ENCODE data around the gene DKC1. TPM values are rescaled to one million over a fixed set of nuclear protein-coding genes. Genes with fewer than 3 reads are reported as not detected.

DKC1 gene
- total RNA-seq, 1 donor from 2014 or later: 45.6 TPM

DNA sequence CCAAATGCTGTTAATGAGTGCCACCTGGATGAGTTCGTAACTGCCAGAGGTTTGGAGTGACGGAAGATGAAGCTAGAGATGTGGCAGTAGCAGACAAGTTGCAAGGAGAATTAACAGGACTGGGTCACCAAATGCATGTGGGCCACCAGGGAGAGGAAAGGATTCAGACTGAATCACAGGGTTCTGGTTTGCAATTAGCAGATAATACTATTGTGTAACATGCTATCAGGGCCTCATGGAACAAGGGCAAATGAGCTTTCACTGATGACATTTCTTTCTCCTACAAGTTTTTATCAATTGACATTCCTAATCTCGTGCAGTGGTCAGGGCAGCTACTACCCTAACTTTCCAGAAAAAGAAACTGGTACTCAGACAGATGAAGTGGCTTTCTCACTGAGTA, 33.2 kb upstream of the DKC1 start:
- Histone ChIP-seq H3K9ac (no peak overlapping the region), H3K27ac (no peak overlapping the region), H3K4me3 (no peak overlapping the region), H3K27me3 (no peaks in the 10 kb centered on the region), H3F3A (ENCODE audit: low read depth) (no peaks in the 10 kb centered on the region), H2AFZ (replicated peaks) (no peak overlapping the region), H4K20me1 (ENCODE audit: low read depth) (no peaks in the 10 kb centered on the region), H3K4me1 (no peaks in the 10 kb centered on the region), H3K79me2 (ENCODE audit: low read depth) (no peaks in the 10 kb centered on the region), H3K36me3 (no peaks in the 10 kb centered on the region), H3K9me3 (ENCODE audit: low read depth) (peaks cover 2% of the 10 kb centered on the region), H3K4me2 (no peak overlapping the region)
- DNase-seq (ENCODE audit: low spot score): no peak
- no peak overlapping the region for H3K4me3 Mint-ChIP-seq
- H3K27ac Mint-ChIP-seq: no peak overlapping the region
- H3K36me3 Mint-ChIP-seq: no peaks in the 10 kb centered on the region
- no peaks in the 10 kb centered on the region for H3K27me3 Mint-ChIP-seq (ENCODE audit: insufficient read depth, low read depth)
- H3K9me3 Mint-ChIP-seq: peaks cover 3% of the 10 kb centered on the region
- no peak for TF ChIP-seq EZH2 (IDR thresholded peaks at IDR 0.05)
- TF ChIP-seq, protein P1, sequence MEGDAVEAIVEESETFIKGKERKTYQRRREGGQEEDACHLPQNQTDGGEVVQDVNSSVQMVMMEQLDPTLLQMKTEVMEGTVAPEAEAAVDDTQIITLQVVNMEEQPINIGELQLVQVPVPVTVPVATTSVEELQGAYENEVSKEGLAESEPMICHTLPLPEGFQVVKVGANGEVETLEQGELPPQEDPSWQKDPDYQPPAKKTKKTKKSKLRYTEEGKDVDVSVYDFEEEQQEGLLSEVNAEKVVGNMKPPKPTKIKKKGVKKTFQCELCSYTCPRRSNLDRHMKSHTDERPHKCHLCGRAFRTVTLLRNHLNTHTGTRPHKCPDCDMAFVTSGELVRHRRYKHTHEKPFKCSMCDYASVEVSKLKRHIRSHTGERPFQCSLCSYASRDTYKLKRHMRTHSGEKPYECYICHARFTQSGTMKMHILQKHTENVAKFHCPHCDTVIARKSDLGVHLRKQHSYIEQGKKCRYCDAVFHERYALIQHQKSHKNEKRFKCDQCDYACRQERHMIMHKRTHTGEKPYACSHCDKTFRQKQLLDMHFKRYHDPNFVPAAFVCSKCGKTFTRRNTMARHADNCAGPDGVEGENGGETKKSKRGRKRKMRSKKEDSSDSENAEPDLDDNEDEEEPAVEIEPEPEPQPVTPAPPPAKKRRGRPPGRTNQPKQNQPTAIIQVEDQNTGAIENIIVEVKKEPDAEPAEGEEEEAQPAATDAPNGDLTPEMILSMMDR (IDR thresholded peaks at IDR 0.05): no peak
- TF ChIP-seq EZH2phosphoT487 (IDR thresholded peaks at IDR 0.05): no peak
- H3K4me1 Mint-ChIP-seq: no peaks in the 10 kb centered on the region

DNA sequence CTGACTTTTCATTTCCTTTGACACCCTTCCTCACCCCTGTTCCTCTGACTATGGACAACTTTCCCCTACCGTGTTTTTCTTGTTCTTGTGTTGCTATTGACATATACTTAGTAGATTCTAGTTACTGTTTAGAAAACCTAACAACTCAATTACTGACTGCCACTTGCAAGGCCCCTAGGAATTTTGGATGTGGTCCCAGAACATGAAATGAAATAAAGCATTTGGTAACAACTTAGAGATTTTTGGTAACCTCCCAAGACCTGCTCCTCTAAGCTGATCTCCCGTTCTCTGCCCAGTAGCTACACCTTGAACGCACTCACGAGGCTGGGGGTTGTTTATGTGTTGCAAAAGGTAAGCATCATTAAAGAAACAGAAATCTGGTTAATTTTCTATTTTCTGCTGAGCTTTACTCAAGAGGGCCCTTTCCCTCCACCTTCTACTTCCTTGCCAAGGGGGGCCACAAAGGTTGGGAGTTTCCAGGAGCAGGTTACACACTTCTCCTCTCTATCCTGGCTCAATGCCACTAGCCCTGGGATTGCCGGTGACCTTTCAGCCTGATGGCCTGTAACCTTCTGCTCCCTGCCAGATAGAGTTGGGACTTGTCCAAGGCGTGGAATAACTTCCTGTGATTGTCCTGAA, 32.3 kb upstream of the DKC1 start:
- H3K27me3 ChIP-seq: no peaks in the 10 kb centered on the region
- no peak overlapping the region for H3K4me3 Mint-ChIP-seq
- peaks cover 2% of the 10 kb centered on the region for H3K9me3 ChIP-seq (ENCODE audit: low read depth)
- no peak overlapping the region for H3K4me3 ChIP-seq
- H3K4me1 Mint-ChIP-seq: no peaks in the 10 kb centered on the region
- no peaks in the 10 kb centered on the region for H3K36me3 ChIP-seq
- no peak overlapping the region for H3K27ac Mint-ChIP-seq
- no peak overlapping the region for H3K9ac ChIP-seq
- no peak for TF ChIP-seq EZH2phosphoT487 (IDR thresholded peaks at IDR 0.05)
- TF ChIP-seq, protein P1 (IDR thresholded peaks at IDR 0.05): no peak
- no peak for TF ChIP-seq EZH2 (IDR thresholded peaks at IDR 0.05)
- H3K79me2 ChIP-seq (ENCODE audit: low read depth): no peaks in the 10 kb centered on the region
- H3K27me3 Mint-ChIP-seq (ENCODE audit: insufficient read depth, low read depth): no peaks in the 10 kb centered on the region
- H2AFZ ChIP-seq (replicated peaks): no peak overlapping the region
- no peaks in the 10 kb centered on the region for H3K4me1 ChIP-seq
- H3K36me3 Mint-ChIP-seq: no peaks in the 10 kb centered on the region
- DNase-seq (ENCODE audit: low spot score): no peak
- H3F3A ChIP-seq (ENCODE audit: low read depth): no peaks in the 10 kb centered on the region
- H4K20me1 ChIP-seq (ENCODE audit: low read depth): no peaks in the 10 kb centered on the region
- no peak overlapping the region for H3K27ac ChIP-seq
- H3K9me3 Mint-ChIP-seq: peaks cover 2% of the 10 kb centered on the region
- H3K4me2 ChIP-seq: no peak overlapping the region

DNA sequence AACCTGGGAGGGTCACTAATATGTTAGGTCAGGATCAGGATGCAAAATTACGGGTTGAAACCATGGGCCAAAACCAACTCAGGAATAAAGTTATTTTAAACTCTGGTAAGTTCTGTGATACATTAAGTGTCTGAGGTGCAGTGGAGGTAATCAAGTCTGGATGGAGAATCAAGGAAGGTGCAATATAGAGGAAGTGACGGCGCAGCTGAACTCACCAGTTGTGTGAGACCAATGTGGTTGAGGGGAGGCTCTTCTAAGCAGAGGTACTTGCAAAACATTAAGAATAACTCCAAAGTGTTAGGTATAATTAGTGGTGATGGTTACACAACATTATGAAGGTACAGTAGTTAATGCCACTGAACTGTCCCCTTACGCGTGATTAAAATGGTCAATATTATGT, 31.5 kb upstream of the DKC1 start:
- H3K9me3 Mint-ChIP-seq: peaks cover 2% of the 10 kb centered on the region

More for the DNA sequence above, 31.5 kb upstream of the DKC1 start:
- Mint-ChIP-seq H3K27ac (no peak overlapping the region), H3K27me3 (ENCODE audit: insufficient read depth, low read depth) (no peaks in the 10 kb centered on the region), H3K4me3 (no peak overlapping the region), H3K4me1 (no peaks in the 10 kb centered on the region), H3K36me3 (no peaks in the 10 kb centered on the region)
- H2AFZ ChIP-seq (replicated peaks): no peak overlapping the region
- no peak overlapping the region for H3K4me3 ChIP-seq
- H3K36me3 ChIP-seq: no peaks in the 10 kb centered on the region
- no peaks in the 10 kb centered on the region for H3K27me3 ChIP-seq
- DNase-seq (ENCODE audit: low spot score): no peak
- H3K4me2 ChIP-seq: no peak overlapping the region
- H3K9ac ChIP-seq: no peak overlapping the region
- H3K27ac ChIP-seq: no peak overlapping the region
- TF ChIP-seq, protein P1 (IDR thresholded peaks at IDR 0.05): no peak
- no peak for TF ChIP-seq EZH2phosphoT487 (IDR thresholded peaks at IDR 0.05)
- TF ChIP-seq EZH2 (IDR thresholded peaks at IDR 0.05): no peak
- H3K79me2 ChIP-seq (ENCODE audit: low read depth): no peaks in the 10 kb centered on the region
- H3K4me1 ChIP-seq: no peaks in the 10 kb centered on the region
- H3F3A ChIP-seq (ENCODE audit: low read depth): no peaks in the 10 kb centered on the region
- no peaks in the 10 kb centered on the region for H4K20me1 ChIP-seq (ENCODE audit: low read depth)
- peaks cover 2% of the 10 kb centered on the region for H3K9me3 ChIP-seq (ENCODE audit: low read depth)
